ENCODE results near the gene TTLL11.

DNA sequence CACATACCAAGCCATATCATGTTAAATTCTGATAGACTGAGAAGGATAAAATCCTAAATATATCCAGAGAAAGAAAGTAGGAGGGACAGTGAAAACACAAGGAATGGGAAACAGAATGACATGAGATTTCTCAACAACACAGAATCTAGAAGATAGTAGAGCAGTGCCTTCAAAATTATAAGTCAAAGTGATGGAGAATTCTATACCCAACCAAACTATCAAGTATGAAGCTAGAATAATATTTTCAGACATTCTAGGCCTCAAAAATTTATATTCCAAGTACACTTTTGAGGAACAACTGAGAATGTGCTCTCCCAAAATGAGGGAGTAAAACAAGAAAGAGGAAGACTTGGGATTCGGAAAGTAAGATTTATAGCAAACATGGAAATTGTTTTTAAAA is 10.9 kb upstream of the TTLL11 start:
- TF ChIP-seq, protein P1, sequence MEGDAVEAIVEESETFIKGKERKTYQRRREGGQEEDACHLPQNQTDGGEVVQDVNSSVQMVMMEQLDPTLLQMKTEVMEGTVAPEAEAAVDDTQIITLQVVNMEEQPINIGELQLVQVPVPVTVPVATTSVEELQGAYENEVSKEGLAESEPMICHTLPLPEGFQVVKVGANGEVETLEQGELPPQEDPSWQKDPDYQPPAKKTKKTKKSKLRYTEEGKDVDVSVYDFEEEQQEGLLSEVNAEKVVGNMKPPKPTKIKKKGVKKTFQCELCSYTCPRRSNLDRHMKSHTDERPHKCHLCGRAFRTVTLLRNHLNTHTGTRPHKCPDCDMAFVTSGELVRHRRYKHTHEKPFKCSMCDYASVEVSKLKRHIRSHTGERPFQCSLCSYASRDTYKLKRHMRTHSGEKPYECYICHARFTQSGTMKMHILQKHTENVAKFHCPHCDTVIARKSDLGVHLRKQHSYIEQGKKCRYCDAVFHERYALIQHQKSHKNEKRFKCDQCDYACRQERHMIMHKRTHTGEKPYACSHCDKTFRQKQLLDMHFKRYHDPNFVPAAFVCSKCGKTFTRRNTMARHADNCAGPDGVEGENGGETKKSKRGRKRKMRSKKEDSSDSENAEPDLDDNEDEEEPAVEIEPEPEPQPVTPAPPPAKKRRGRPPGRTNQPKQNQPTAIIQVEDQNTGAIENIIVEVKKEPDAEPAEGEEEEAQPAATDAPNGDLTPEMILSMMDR (IDR thresholded peaks at IDR 0.05): no peak
- no peak for TF ChIP-seq POLR2A (IDR thresholded peaks at IDR 0.05)

All from Peyer's patch (tissue), 4 donors.